ENCODE results near the gene FERMT3. TPM values are rescaled to one million over a fixed set of nuclear protein-coding genes. Genes with fewer than 3 reads are reported as not detected.

Gene FERMT3
- polyA plus RNA-seq, 3 donors: 289 to 421 (median 310) TPM

DNA sequence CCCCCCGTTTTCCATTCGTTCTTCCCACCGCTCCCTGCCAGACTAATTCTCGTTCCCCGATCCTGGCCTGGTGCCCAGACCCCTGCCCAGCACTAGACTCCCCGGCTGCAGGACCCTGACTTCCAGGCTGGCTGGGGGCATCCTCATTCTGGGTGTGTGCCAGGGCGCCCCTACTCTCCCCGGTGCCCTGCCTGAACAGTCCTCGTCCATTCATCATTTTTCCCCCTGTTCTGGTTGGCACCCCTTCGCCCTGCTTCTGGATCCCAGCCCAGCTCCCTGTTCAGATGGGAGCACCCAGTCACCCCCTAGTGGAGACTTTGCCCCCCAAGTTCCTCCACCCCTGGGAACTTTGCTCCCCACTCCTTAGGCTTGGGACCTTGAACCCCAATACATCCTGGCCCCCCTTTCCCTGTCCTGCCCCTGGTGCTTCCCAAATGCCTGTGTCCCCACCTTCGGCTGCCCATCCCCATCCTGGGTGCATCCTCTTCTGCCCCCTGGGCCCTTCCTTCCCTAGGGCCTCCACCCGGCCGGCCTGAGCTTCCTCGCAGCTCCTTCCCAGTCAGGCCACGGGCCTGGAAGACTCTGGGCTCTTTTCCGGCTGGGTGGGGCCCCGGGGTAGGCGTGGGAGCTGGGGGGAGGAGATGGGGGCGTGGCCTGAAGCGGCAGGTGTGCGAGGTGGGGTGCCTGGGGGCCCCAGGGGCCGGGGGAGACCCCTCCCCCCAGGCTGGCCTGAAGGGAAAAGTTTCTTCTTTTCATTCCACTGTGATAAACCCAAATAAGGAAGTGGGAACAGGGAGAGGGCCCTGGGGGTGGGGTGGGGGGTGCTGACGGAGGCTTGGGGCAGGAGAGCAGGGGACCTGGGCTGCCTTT, 45.7 kb downstream of the FERMT3 start:
- H3K4me1 ChIP-seq (ENCODE audit: control insufficient read depth in 1 of 2, insufficient read depth in 2 of 2, low read length in 2 of 2): peaks cover 32 to 47% of the 10 kb centered on the region in 2 donors
- peaks cover 28% of the 10 kb centered on the region for H4K20me1 ChIP-seq (ENCODE audit: insufficient read depth, low read length)
- Mint-ChIP-seq H3K9me3 (no peaks in the 10 kb centered on the region), H3K27me3 (ENCODE audit: low read depth in 3 of 3) (peaks cover 3 to 10% (median 8%) of the 10 kb centered on the region in 3 donors), H3K27ac (peak overlapping the region; percentile 69 to 90 (median 80)), H3K36me3 (peaks cover 19 to 32% of the 10 kb centered on the region in 2 donors), H3K4me3 (peak overlapping the region; percentile 89 to 96), H3K4me1 (peaks cover 34% of the 10 kb centered on the region)
- peak overlapping the region in 1 of 2 donors; percentile 74 for H3K27ac ChIP-seq (ENCODE audit: low read depth in 1 of 2, low read length in 2 of 2)
- H3K79me2 ChIP-seq (ENCODE audit: insufficient read depth, low read length): peaks cover 18% of the 10 kb centered on the region
- no peaks in the 10 kb centered on the region for H3K27me3 ChIP-seq (ENCODE audit: control insufficient read depth in 2 of 2, insufficient read depth in 2 of 2, low read length in 2 of 2)
- peak in 2 of 3 donors; percentile 36 to 50 for DNase-seq
- peak overlapping the region; percentile 69 for H3K9ac ChIP-seq (ENCODE audit: insufficient read depth, low read length, poor library complexity, severe bottlenecking)
- no peaks in the 10 kb centered on the region for H3K9me3 ChIP-seq (replicated peaks in 1 of 2; ENCODE audit: control insufficient read depth in 1 of 2, insufficient read depth in 1 of 2, low read length in 2 of 2)
- H3K4me3 ChIP-seq (replicated peaks in 1 of 3; ENCODE audit: low read depth in 2 of 3, low read length in 3 of 3): peak overlapping the region; percentile 75 to 87 (median 83)
- H3K4me2 ChIP-seq (replicated peaks; ENCODE audit: extremely low read depth, low read length, poor library complexity, severe bottlenecking): peak overlapping the region; percentile 98
- H2AFZ ChIP-seq (ENCODE audit: insufficient read depth, low read depth, low read length, poor library complexity, severe bottlenecking): peak overlapping the region; percentile 72
- WGBS (ENCODE audit: insufficient coverage): 0% methylated on average over 15 of the region's 23 CpGs
- peaks cover 23 to 31% of the 10 kb centered on the region in 2 donors for H3K36me3 ChIP-seq (replicated peaks in 1 of 2; ENCODE audit: control insufficient read depth in 1 of 2, insufficient read depth in 2 of 2, low read length in 2 of 2)
- intact Hi-C loops (cut with micrococcal nuclease): loop anchor here (2.0 to 5.0 kb wide), 2 partner anchors 17 to 35 kb away; partner anchors contain the start of gene GPR137 (in 1 of the 2)
- TF ChIP-seq, protein P1, sequence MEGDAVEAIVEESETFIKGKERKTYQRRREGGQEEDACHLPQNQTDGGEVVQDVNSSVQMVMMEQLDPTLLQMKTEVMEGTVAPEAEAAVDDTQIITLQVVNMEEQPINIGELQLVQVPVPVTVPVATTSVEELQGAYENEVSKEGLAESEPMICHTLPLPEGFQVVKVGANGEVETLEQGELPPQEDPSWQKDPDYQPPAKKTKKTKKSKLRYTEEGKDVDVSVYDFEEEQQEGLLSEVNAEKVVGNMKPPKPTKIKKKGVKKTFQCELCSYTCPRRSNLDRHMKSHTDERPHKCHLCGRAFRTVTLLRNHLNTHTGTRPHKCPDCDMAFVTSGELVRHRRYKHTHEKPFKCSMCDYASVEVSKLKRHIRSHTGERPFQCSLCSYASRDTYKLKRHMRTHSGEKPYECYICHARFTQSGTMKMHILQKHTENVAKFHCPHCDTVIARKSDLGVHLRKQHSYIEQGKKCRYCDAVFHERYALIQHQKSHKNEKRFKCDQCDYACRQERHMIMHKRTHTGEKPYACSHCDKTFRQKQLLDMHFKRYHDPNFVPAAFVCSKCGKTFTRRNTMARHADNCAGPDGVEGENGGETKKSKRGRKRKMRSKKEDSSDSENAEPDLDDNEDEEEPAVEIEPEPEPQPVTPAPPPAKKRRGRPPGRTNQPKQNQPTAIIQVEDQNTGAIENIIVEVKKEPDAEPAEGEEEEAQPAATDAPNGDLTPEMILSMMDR (IDR thresholded peaks at IDR 0.05): peak; percentile 27

DNA sequence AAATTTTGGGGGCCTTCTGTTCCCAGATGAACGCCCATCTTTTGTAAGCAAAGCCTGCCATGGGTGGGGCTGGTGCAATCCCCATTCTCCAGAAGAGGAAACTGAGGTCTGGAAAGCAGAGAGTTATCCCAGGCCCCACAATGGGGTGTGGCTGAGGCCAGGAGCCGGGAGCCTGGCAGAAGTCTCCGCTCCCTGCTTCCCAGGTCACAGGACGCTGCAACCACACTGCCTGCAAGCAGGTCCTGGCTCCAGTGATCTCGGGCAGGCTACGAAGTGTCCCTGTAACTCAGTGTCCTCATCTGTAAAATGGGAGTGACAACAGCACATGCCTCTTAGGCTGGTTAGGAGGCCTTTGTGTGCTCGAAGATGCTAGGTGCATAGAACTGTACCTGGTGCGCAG, 46.5 kb downstream of the FERMT3 start:
- peak overlapping the region in 1 of 3 experiments; percentile 87 for H3K4me3 ChIP-seq (replicated peaks in 1 of 3; ENCODE audit: low read depth in 2 of 3, low read length in 3 of 3)
- peaks cover 30% of the 10 kb centered on the region for H3K4me1 Mint-ChIP-seq
- peaks cover 25 to 39% of the 10 kb centered on the region in 2 donors for H3K36me3 Mint-ChIP-seq
- no peak overlapping the region for H3K27ac ChIP-seq (ENCODE audit: low read depth in 1 of 2, low read length in 2 of 2)
- H4K20me1 ChIP-seq (ENCODE audit: insufficient read depth, low read length): peaks cover 28% of the 10 kb centered on the region
- H3K27ac Mint-ChIP-seq: no peak overlapping the region
- no peaks in the 10 kb centered on the region for H3K27me3 ChIP-seq (ENCODE audit: control insufficient read depth in 2 of 2, insufficient read depth in 2 of 2, low read length in 2 of 2)
- intact Hi-C loops (cut with micrococcal nuclease): loop anchor here (2.0 to 5.0 kb wide), 2 partner anchors 16 to 34 kb away; partner anchors contain the start of gene GPR137 (in 1 of the 2)
- peaks cover 18% of the 10 kb centered on the region for H3K79me2 ChIP-seq (ENCODE audit: insufficient read depth, low read length)
- peak overlapping the region; percentile 39 to 89 for H3K4me3 Mint-ChIP-seq
- peaks cover 3 to 10% (median 8%) of the 10 kb centered on the region in 3 donors for H3K27me3 Mint-ChIP-seq (ENCODE audit: low read depth in 3 of 3)
- peaks cover 0 to under 1% (median 0%) of the 10 kb centered on the region in 7 donors for H3K9me3 Mint-ChIP-seq
- no peak overlapping the region for H2AFZ ChIP-seq (ENCODE audit: insufficient read depth, low read depth, low read length, poor library complexity, severe bottlenecking)
- no peak overlapping the region for H3K9ac ChIP-seq (ENCODE audit: insufficient read depth, low read length, poor library complexity, severe bottlenecking)
- TF ChIP-seq, protein P1 (IDR thresholded peaks at IDR 0.05): no peak
- DNase-seq: no peak
- H3K9me3 ChIP-seq (replicated peaks in 1 of 2; ENCODE audit: control insufficient read depth in 1 of 2, insufficient read depth in 1 of 2, low read length in 2 of 2): no peaks in the 10 kb centered on the region
- H3K4me1 ChIP-seq (ENCODE audit: control insufficient read depth in 1 of 2, insufficient read depth in 2 of 2, low read length in 2 of 2): peaks cover 25 to 39% of the 10 kb centered on the region in 2 donors
- peaks cover 27 to 38% of the 10 kb centered on the region in 2 donors for H3K36me3 ChIP-seq (replicated peaks in 1 of 2; ENCODE audit: control insufficient read depth in 1 of 2, insufficient read depth in 2 of 2, low read length in 2 of 2)
- H3K4me2 ChIP-seq (replicated peaks; ENCODE audit: extremely low read depth, low read length, poor library complexity, severe bottlenecking): peak overlapping the region; percentile 98
- 86% methylated on average over 7 of the region's 8 CpGs for WGBS (ENCODE audit: insufficient coverage)

All from CD14-positive monocyte (primary cell).